Karpas-422 (cell line): ENCODE measurements around the gene VANGL2. TPM values are rescaled to one million over a fixed set of nuclear protein-coding genes. Genes with fewer than 3 reads are reported as not detected.
A peak's percentile ranks its signal among the peaks of the same experiment; 100 is the strongest.

ENCODE experiments used
- DNase-seq: peaks from one replicate; pipeline ENCODE4 v3.0.0-alpha.2; 2015
- H2AFZ ChIP-seq: fragments of 200-600 bp; sonication (generic); 2 replicates; pipeline ENCODE4 v1.6.1; 2014; ENCODE audit warnings: antibody characterized with exemption, low read length, mixed read lengths
- H3K27ac ChIP-seq: fragments of 200-600 bp; sonication (generic); 2 replicates; pipeline ENCODE4 v1.5.1; 2014; ENCODE audit warnings: mild to moderate bottlenecking, low read length, moderate library complexity
- H3K27me3 ChIP-seq: fragments of 200-600 bp; sonication (generic); 2 replicates; pipeline ENCODE4 v1.6.1; 2014; ENCODE audit warnings: low read length, mixed read lengths
- H3K36me3 ChIP-seq: fragments of 200-600 bp; sonication (generic); 2 replicates; pipeline ENCODE4 v1.6.1; 2014; ENCODE audit warnings: low read length, mixed read lengths; ENCODE audit not compliant: insufficient read depth
- H3K4me1 ChIP-seq: fragments of 200-600 bp; sonication (generic); 2 replicates; pipeline ENCODE4 v1.6.1; 2014; ENCODE audit warnings: mild to moderate bottlenecking, low read length, mixed read lengths
- H3K4me2 ChIP-seq: fragments of 200-600 bp; sonication (generic); 2 replicates; pipeline ENCODE4 v1.6.1; 2014; ENCODE audit warnings: low read length, low read depth, mild to moderate bottlenecking; ENCODE audit not compliant: poor library complexity, severe bottlenecking
- H3K4me3 ChIP-seq: fragments of 200-600 bp; sonication (generic); 2 replicates; pipeline ENCODE4 v1.5.1; 2014; ENCODE audit warnings: mild to moderate bottlenecking, antibody characterized with exemption, low read length, mixed read lengths
- H3K79me2 ChIP-seq: fragments of 200-600 bp; sonication (generic); 2 replicates; pipeline ENCODE4 v1.6.1; 2014; ENCODE audit warnings: mild to moderate bottlenecking, low read length, mixed read lengths
- H3K9ac ChIP-seq: fragments of 200-600 bp; sonication (generic); 2 replicates; pipeline ENCODE4 v1.6.0; 2014; ENCODE audit warnings: low read length
- H3K9me2 ChIP-seq: fragments of 200-600 bp; sonication (generic), shearing (Covaris generic); replicated peaks from 2 replicates; pipeline ENCODE4 v1.6.0; 2014; ENCODE audit warnings: mild to moderate bottlenecking, low read length, moderate library complexity; ENCODE audit not compliant: insufficient read depth
- H3K9me3 ChIP-seq: fragments of 300-700, 200-600 bp; sonication (generic); 2 replicates; pipeline ENCODE4 v1.6.1; 2014; ENCODE audit warnings: low read length, mixed read lengths
- H4K20me1 ChIP-seq: fragments of 200-600 bp; sonication (generic); 2 replicates; pipeline ENCODE4 v1.6.1; 2014; ENCODE audit warnings: mild to moderate bottlenecking, antibody characterized with exemption, low read length, low read depth; ENCODE audit not compliant: insufficient read depth
- total RNA-seq: library from RNA; depleted of rRNA; stranded (reverse); fragments of >200 nt; shearing (Covaris generic); gene quantifications from 2 replicates; pipeline ENCODE4 v1.2.3, GENCODE V29; 2014; ENCODE audit warnings: low replicate concordance

VANGL2 gene
- total RNA-seq, 1 experiment from 2014 or later: not detected

- Histone ChIP-seq H3K4me3 (no peak overlapping the region), H3K4me1 (peaks cover 38% of the 10 kb centered on the region), H3K9me3 (no peaks in the 10 kb centered on the region), H3K4me2 (no peak overlapping the region), H3K9ac (no peak overlapping the region), H3K27ac (no peak overlapping the region), H3K79me2 (no peaks in the 10 kb centered on the region), H3K27me3 (no peaks in the 10 kb centered on the region), H2AFZ (no peak overlapping the region), H4K20me1 (no peaks in the 10 kb centered on the region), H3K36me3 (no peaks in the 10 kb centered on the region), H3K9me2 (no peaks in the 10 kb centered on the region)
- DNase-seq: no peak
These were observed 54.2 kb downstream of the VANGL2 start for GRCh38 chr1:160454371-160455152.

- H3K27ac ChIP-seq: no peak overlapping the region
- DNase-seq: no peak
- no peaks in the 10 kb centered on the region for H3K9me2 ChIP-seq
- H3K36me3 ChIP-seq: no peaks in the 10 kb centered on the region
- H2AFZ ChIP-seq: no peak overlapping the region
- H3K79me2 ChIP-seq: no peaks in the 10 kb centered on the region
- H3K4me1 ChIP-seq: peaks cover 43% of the 10 kb centered on the region
- no peaks in the 10 kb centered on the region for H3K27me3 ChIP-seq
- no peaks in the 10 kb centered on the region for H4K20me1 ChIP-seq
- H3K4me3 ChIP-seq: no peak overlapping the region
- no peak overlapping the region for H3K4me2 ChIP-seq
- no peak overlapping the region for H3K9ac ChIP-seq
- H3K9me3 ChIP-seq: no peaks in the 10 kb centered on the region
These were observed 54.8 kb downstream of the VANGL2 start for GRCh38 chr1:160455153-160455517.

- Histone ChIP-seq H3K36me3 (no peaks in the 10 kb centered on the region), H3K4me2 (no peak overlapping the region), H2AFZ (no peak overlapping the region), H3K79me2 (no peaks in the 10 kb centered on the region), H3K9me2 (no peaks in the 10 kb centered on the region), H3K4me3 (no peak overlapping the region), H3K27me3 (no peaks in the 10 kb centered on the region), H3K9ac (no peak overlapping the region), H3K27ac (no peak overlapping the region), H4K20me1 (no peaks in the 10 kb centered on the region), H3K9me3 (no peaks in the 10 kb centered on the region), H3K4me1 (peaks cover 36% of the 10 kb centered on the region)
- DNase-seq: no peak
These were observed 58.7 kb downstream of the VANGL2 start for GRCh38 chr1:160459056-160459455.

GRCh38 chr1:160459687-160460086 is 59.3 kb downstream of the VANGL2 start:
- Histone ChIP-seq H3K4me2 (peak overlapping the region; percentile 53), H3K9me2 (no peaks in the 10 kb centered on the region), H4K20me1 (no peaks in the 10 kb centered on the region), H3K27me3 (no peaks in the 10 kb centered on the region), H3K36me3 (no peaks in the 10 kb centered on the region; the same call in 1 of the 2 replicates), H3K4me3 (no peak overlapping the region), H3K9ac (peak overlapping the region; percentile 13; the same call in 1 of the 2 replicates), H3K9me3 (no peaks in the 10 kb centered on the region), H3K79me2 (no peaks in the 10 kb centered on the region), H3K4me1 (peaks cover 36% of the 10 kb centered on the region), H2AFZ (no peak overlapping the region; the same call in 1 of the 2 replicates), H3K27ac (no peak overlapping the region)
- no peak for DNase-seq

- Histone ChIP-seq H3K4me3 (no peak overlapping the region), H2AFZ (peak overlapping the region; percentile 46), H3K27ac (peak overlapping the region; percentile 31)
These were observed 59.9 kb downstream of the VANGL2 start for GRCh38 chr1:160460214-160460642.

GRCh38 chr1:160460683-160461287 is 60.4 kb downstream of the VANGL2 start:
- no peaks in the 10 kb centered on the region for H3K9me3 ChIP-seq
- H3K27ac ChIP-seq: peak overlapping the region; percentile 31
- H3K4me2 ChIP-seq: peak overlapping the region; percentile 53
- peak overlapping the region; percentile 46 for H2AFZ ChIP-seq
- DNase-seq: no peak
- H3K4me3 ChIP-seq: no peak overlapping the region
- no peaks in the 10 kb centered on the region; the same call in 1 of the 2 replicates for H3K36me3 ChIP-seq
- peak overlapping the region; percentile 13 for H3K9ac ChIP-seq
- peaks cover 43% of the 10 kb centered on the region for H3K4me1 ChIP-seq
- H3K9me2 ChIP-seq: no peaks in the 10 kb centered on the region
- no peaks in the 10 kb centered on the region for H4K20me1 ChIP-seq
- no peaks in the 10 kb centered on the region for H3K79me2 ChIP-seq
- no peaks in the 10 kb centered on the region for H3K27me3 ChIP-seq

More at GRCh38 chr1:160460214-160460642, 59.9 kb downstream of the VANGL2 start:
- H3K9me3 ChIP-seq: no peaks in the 10 kb centered on the region
- H3K79me2 ChIP-seq: no peaks in the 10 kb centered on the region
- DNase-seq: peak; percentile 62
- H3K9me2 ChIP-seq: no peaks in the 10 kb centered on the region
- no peaks in the 10 kb centered on the region for H4K20me1 ChIP-seq
- peaks cover 37% of the 10 kb centered on the region for H3K4me1 ChIP-seq
- peak overlapping the region; percentile 53 for H3K4me2 ChIP-seq
- H3K27me3 ChIP-seq: no peaks in the 10 kb centered on the region
- H3K9ac ChIP-seq: peak overlapping the region; percentile 13
- H3K36me3 ChIP-seq: no peaks in the 10 kb centered on the region; the same call in 1 of the 2 replicates

- H2AFZ ChIP-seq: no peak overlapping the region
- peak overlapping the region; percentile 13; the same call in 1 of the 2 replicates for H3K9ac ChIP-seq
- no peaks in the 10 kb centered on the region for H3K27me3 ChIP-seq
- no peaks in the 10 kb centered on the region for H3K9me2 ChIP-seq
- peak overlapping the region; percentile 79 for H3K27ac ChIP-seq
- H3K4me1 ChIP-seq: peaks cover 62% of the 10 kb centered on the region
- peak overlapping the region; percentile 26 for H3K4me3 ChIP-seq
- H3K36me3 ChIP-seq: no peaks in the 10 kb centered on the region; the same call in 1 of the 2 replicates
- H3K79me2 ChIP-seq: no peaks in the 10 kb centered on the region
- peak; percentile 79 for DNase-seq
- H3K4me2 ChIP-seq: peak overlapping the region; percentile 62
- no peaks in the 10 kb centered on the region for H4K20me1 ChIP-seq
- no peaks in the 10 kb centered on the region for H3K9me3 ChIP-seq
These were observed 64.8 kb downstream of the VANGL2 start for GRCh38 chr1:160465123-160465522.

GRCh38 chr1:160466961-160467360 is 66.6 kb downstream of the VANGL2 start:
- Histone ChIP-seq H3K4me2 (peak overlapping the region; percentile 62), H4K20me1 (no peaks in the 10 kb centered on the region), H3K4me1 (peaks cover 65% of the 10 kb centered on the region), H3K9me2 (no peaks in the 10 kb centered on the region), H3K9ac (peak overlapping the region; percentile 24; the same call in 1 of the 2 replicates), H3K4me3 (no peak overlapping the region), H3K27me3 (no peaks in the 10 kb centered on the region), H3K9me3 (no peaks in the 10 kb centered on the region), H2AFZ (no peak overlapping the region), H3K27ac (peak overlapping the region; percentile 79), H3K36me3 (no peaks in the 10 kb centered on the region; the same call in 1 of the 2 replicates), H3K79me2 (no peaks in the 10 kb centered on the region)
- DNase-seq: peak; percentile 75
